Vagina (tissue), 2 donors: ENCODE results near the gene ATP8A2. TPM values are rescaled to one million over a fixed set of nuclear protein-coding genes. Genes with fewer than 3 reads are reported as not detected.

Experiments
- DNase-seq, 2 donors: peaks; one replicate each; pipeline ENCODE4 v3.0.0-alpha.2; 2017; ENCODE audit errors: extremely low spot score in 2 of 2
- H3K27ac ChIP-seq: fragments of 200-600 bp; sonication (generic); one replicate; pipeline ENCODE4 v1.5.1; 2019
- H3K27me3 ChIP-seq: fragments of 200-600 bp; sonication (generic); one replicate; pipeline ENCODE4 v1.5.1; 2019
- H3K36me3 ChIP-seq, 2 donors: fragments of 200-600 bp; sonication (generic); one replicate each; pipeline ENCODE4 v1.5.1; 2017 to 2019
- H3K4me1 ChIP-seq: fragments of 200-600 bp; sonication (generic); one replicate; pipeline ENCODE4 v1.5.1; 2019
- H3K4me3 ChIP-seq, 2 donors: fragments of 200-600 bp; sonication (generic); 1 replicate in 1 of 2; 2 replicates in 1 of 2; pipeline ENCODE4 v1.5.1; 2016 to 2019
- H3K9me3 ChIP-seq: fragments of 200-600 bp; sonication (generic); one replicate; pipeline ENCODE4 v1.5.1; 2019
- CTCF ChIP-seq, 3 experiments: fragments of 450-650 bp in 2 of 3; fragments of 200-600 bp in 1 of 3; sonication (generic) in 1 of 3; IDR thresholded peaks; one replicate each; pipeline ENCODE4 v1.5.1; 2017 to 2019; ENCODE audit warnings: antibody characterized with exemption in 3 of 3, mild to moderate bottlenecking in 2 of 3, moderate library complexity in 2 of 3
- POLR2A ChIP-seq, 2 donors: fragments of 450-650 bp; IDR thresholded peaks; one replicate each; pipeline ENCODE4 v1.6.1; 2017; ENCODE audit warnings: antibody characterized with exemption in 2 of 2, mild to moderate bottlenecking in 2 of 2, moderate library complexity in 2 of 2
- POLR2AphosphoS5 ChIP-seq, 2 donors: sonication (generic); formaldehyde crosslinking; IDR thresholded peaks; one replicate each; pipeline ENCODE4 v1.9.0; 2017; ENCODE audit warnings: antibody characterized with exemption in 2 of 2, mild to moderate bottlenecking in 2 of 2, low read depth in 1 of 2; ENCODE audit not compliant: insufficient read depth in 1 of 2
- intact Hi-C: fragments of 100-400 bp; cut with DNase I; formaldehyde crosslinking; loops from one replicate; pipeline ENCODE4 v1.15.1; 2023
- total RNA-seq: library from RNA; depleted of rRNA; stranded (reverse); fragments of >200 nt; gene quantifications from one replicate; pipeline ENCODE4 v1.2.3, GENCODE V29; 2016

ATP8A2 gene
- total RNA-seq, 1 donor from 2014 or later: 1.5 TPM

GRCh38 chr13:25973085-25973484 is 601.3 kb downstream of the ATP8A2 start:
- Histone ChIP-seq H3K9me3 (no peaks in the 10 kb centered on the region), H3K4me3 (no peak overlapping the region), H3K27ac (no peak overlapping the region), H3K27me3 (no peaks in the 10 kb centered on the region), H3K4me1 (no peaks in the 10 kb centered on the region), H3K36me3 (no peaks in the 10 kb centered on the region)
- DNase-seq: no peak
- TF ChIP-seq CTCF (IDR thresholded peaks at IDR 0.05): no peak
- no peak for TF ChIP-seq POLR2AphosphoS5 (IDR thresholded peaks at IDR 0.05; ENCODE audit: insufficient read depth in 1 of 2, low read depth in 1 of 2)
- no peak for TF ChIP-seq POLR2A (IDR thresholded peaks at IDR 0.05)
- intact Hi-C loops: no loop called here

- intact Hi-C loops: no loop called here
- TF ChIP-seq CTCF (IDR thresholded peaks at IDR 0.05): no peak
- no peak for TF ChIP-seq POLR2A (IDR thresholded peaks at IDR 0.05)
- TF ChIP-seq POLR2AphosphoS5 (IDR thresholded peaks at IDR 0.05; ENCODE audit: insufficient read depth in 1 of 2, low read depth in 1 of 2): no peak
- H3K4me1 ChIP-seq: no peaks in the 10 kb centered on the region
- H3K27me3 ChIP-seq: no peaks in the 10 kb centered on the region
- H3K4me3 ChIP-seq: no peak overlapping the region
- H3K36me3 ChIP-seq: no peaks in the 10 kb centered on the region
- no peaks in the 10 kb centered on the region for H3K9me3 ChIP-seq
- H3K27ac ChIP-seq: no peak overlapping the region
- DNase-seq: no peak
Observed at GRCh38 chr13:25973576-25973975, 601.8 kb downstream of the ATP8A2 start.

- intact Hi-C loops: no loop called here
- H3K27ac ChIP-seq: no peak overlapping the region
- no peak for DNase-seq
- no peaks in the 10 kb centered on the region for H3K27me3 ChIP-seq
- H3K9me3 ChIP-seq: no peaks in the 10 kb centered on the region
- TF ChIP-seq CTCF (IDR thresholded peaks at IDR 0.05) (no peak), POLR2A (IDR thresholded peaks at IDR 0.05) (no peak), POLR2AphosphoS5 (IDR thresholded peaks at IDR 0.05; ENCODE audit: insufficient read depth in 1 of 2, low read depth in 1 of 2) (no peak)
- H3K4me1 ChIP-seq: no peaks in the 10 kb centered on the region
- no peak overlapping the region for H3K4me3 ChIP-seq
- no peaks in the 10 kb centered on the region for H3K36me3 ChIP-seq
Observed at GRCh38 chr13:25977216-25977615, 605.4 kb downstream of the ATP8A2 start.

- H3K9me3 ChIP-seq: no peaks in the 10 kb centered on the region
- no peak overlapping the region for H3K4me3 ChIP-seq
- no peaks in the 10 kb centered on the region for H3K36me3 ChIP-seq
- no peaks in the 10 kb centered on the region for H3K4me1 ChIP-seq
- intact Hi-C loops: no loop called here
- DNase-seq: no peak
- H3K27me3 ChIP-seq: no peaks in the 10 kb centered on the region
- TF ChIP-seq POLR2AphosphoS5 (IDR thresholded peaks at IDR 0.05; ENCODE audit: insufficient read depth in 1 of 2, low read depth in 1 of 2): no peak
- TF ChIP-seq CTCF (IDR thresholded peaks at IDR 0.05): no peak
- no peak for TF ChIP-seq POLR2A (IDR thresholded peaks at IDR 0.05)
- no peak overlapping the region for H3K27ac ChIP-seq
Observed at GRCh38 chr13:25977671-25978070, 605.9 kb downstream of the ATP8A2 start.

- H3K27me3 ChIP-seq: no peaks in the 10 kb centered on the region
- H3K4me1 ChIP-seq: no peaks in the 10 kb centered on the region
- no peak for DNase-seq
- H3K4me3 ChIP-seq: no peak overlapping the region
- no peak for TF ChIP-seq POLR2AphosphoS5 (IDR thresholded peaks at IDR 0.05; ENCODE audit: insufficient read depth in 1 of 2, low read depth in 1 of 2)
- no peak overlapping the region for H3K27ac ChIP-seq
- no peaks in the 10 kb centered on the region for H3K36me3 ChIP-seq
- intact Hi-C loops: no loop called here
- no peaks in the 10 kb centered on the region for H3K9me3 ChIP-seq
Observed at GRCh38 chr13:25978961-25979360, 607.2 kb downstream of the ATP8A2 start.

- H3K36me3 ChIP-seq: no peaks in the 10 kb centered on the region
- intact Hi-C loops: no loop called here
- TF ChIP-seq POLR2A (IDR thresholded peaks at IDR 0.05) (no peak), POLR2AphosphoS5 (IDR thresholded peaks at IDR 0.05; ENCODE audit: insufficient read depth in 1 of 2, low read depth in 1 of 2) (no peak), CTCF (IDR thresholded peaks at IDR 0.05) (no peak)
Observed at GRCh38 chr13:25979371-25979770, 607.6 kb downstream of the ATP8A2 start.

More at GRCh38 chr13:25979371-25979770, 607.6 kb downstream of the ATP8A2 start:
- Histone ChIP-seq H3K4me1 (no peaks in the 10 kb centered on the region), H3K27me3 (no peaks in the 10 kb centered on the region), H3K27ac (no peak overlapping the region), H3K4me3 (no peak overlapping the region), H3K9me3 (no peaks in the 10 kb centered on the region)
- DNase-seq: no peak
